HL-60 (cell line): ENCODE results near the gene RNGTT.

ENCODE experiments used
- DNase-seq, 2 experiments: peaks; one replicate each; pipeline ENCODE4 v3.0.0-alpha.2; 2010 to 2020; ENCODE audit warnings: low read depth in 1 of 2, low spot score in 1 of 2
- H3K27ac ChIP-seq: fragments of 250-450 bp; sonication (Bioruptor Pico); replicated peaks from 2 replicates; pipeline ENCODE4 v1.5.1; 2020; ENCODE audit warnings: mild to moderate bottlenecking, moderate library complexity
- H3K27me3 ChIP-seq: fragments of 250-450 bp; sonication (Bioruptor Pico); 2 replicates; pipeline ENCODE4 v1.5.1; 2021; ENCODE audit warnings: mild to moderate bottlenecking, moderate library complexity; ENCODE audit not compliant: insufficient read depth, poor library complexity, severe bottlenecking
- H3K4me3 ChIP-seq: replicated peaks from 2 replicates; pipeline ENCODE4 v1.5.1; 2011; ENCODE audit warnings: mild to moderate bottlenecking, control low read depth, low read length; ENCODE audit not compliant: insufficient read depth
- CTCF ChIP-seq: IDR thresholded peaks from one replicate; pipeline ENCODE4 v1.5.1; 2011; ENCODE audit warnings: low read length, control low read depth, inconsistent platforms; ENCODE audit not compliant: insufficient read depth
- GABPA ChIP-seq: IDR thresholded peaks from 2 replicates; pipeline ENCODE4 v1.6.1; 2012; ENCODE audit warnings: low read depth
- POLR2AphosphoS5 ChIP-seq: IDR thresholded peaks from 2 replicates; pipeline ENCODE4 v1.6.1; 2012; ENCODE audit warnings: low read depth
- REST ChIP-seq: IDR thresholded peaks from 2 replicates; pipeline ENCODE4 v1.6.1; 2012; ENCODE audit warnings: low read depth; ENCODE audit not compliant: insufficient replicate concordance
- SPI1 ChIP-seq: IDR thresholded peaks from 2 replicates; pipeline ENCODE4 v1.6.1; 2012; ENCODE audit warnings: low read depth, mild to moderate bottlenecking, borderline replicate concordance

The RNGTT gene

GRCh38 chr6:88637761-88638545, 325.5 kb downstream of the RNGTT start:
- Histone ChIP-seq H3K27ac (no peak overlapping the region), H3K4me3 (no peak overlapping the region), H3K27me3 (no peaks in the 10 kb centered on the region)
- TF ChIP-seq CTCF (no peak), REST (no peak), GABPA (no peak), SPI1 (no peak), POLR2AphosphoS5 (no peak)
- DNase-seq: no peak

- Histone ChIP-seq H3K27ac (no peak overlapping the region), H3K27me3 (no peaks in the 10 kb centered on the region), H3K4me3 (no peak overlapping the region)
- TF ChIP-seq GABPA: no peak
- TF ChIP-seq CTCF: no peak
- TF ChIP-seq SPI1: no peak
- TF ChIP-seq POLR2AphosphoS5: no peak
- no peak for TF ChIP-seq REST
- DNase-seq: no peak
Observed at GRCh38 chr6:88636871-88637270, 326.5 kb downstream of the RNGTT start.

- H3K27ac ChIP-seq: no peak overlapping the region
- DNase-seq: no peak
- no peak for TF ChIP-seq REST
- TF ChIP-seq SPI1: no peak
- TF ChIP-seq CTCF: no peak
- no peak for TF ChIP-seq GABPA
- no peak overlapping the region for H3K4me3 ChIP-seq
- H3K27me3 ChIP-seq: no peaks in the 10 kb centered on the region
Observed at GRCh38 chr6:88633782-88634181, 329.6 kb downstream of the RNGTT start.
